HG03095 (cell line): ENCODE measurements around the gene HNRNPU.
"Not testable (repeated sequence)": the region's sequence is repeated elsewhere in the genome, so short reads cannot be mapped to it uniquely, and the experiment has no call there.

Experiments used
- ATAC-seq: cut with Tn5 transposase; IDR thresholded peaks from one replicate; pipeline ENCODE4 v1.9.1; 2021; ENCODE audit warnings: moderate library complexity; ENCODE audit not compliant: unreplicated experiment

Gene HNRNPU

DNA sequence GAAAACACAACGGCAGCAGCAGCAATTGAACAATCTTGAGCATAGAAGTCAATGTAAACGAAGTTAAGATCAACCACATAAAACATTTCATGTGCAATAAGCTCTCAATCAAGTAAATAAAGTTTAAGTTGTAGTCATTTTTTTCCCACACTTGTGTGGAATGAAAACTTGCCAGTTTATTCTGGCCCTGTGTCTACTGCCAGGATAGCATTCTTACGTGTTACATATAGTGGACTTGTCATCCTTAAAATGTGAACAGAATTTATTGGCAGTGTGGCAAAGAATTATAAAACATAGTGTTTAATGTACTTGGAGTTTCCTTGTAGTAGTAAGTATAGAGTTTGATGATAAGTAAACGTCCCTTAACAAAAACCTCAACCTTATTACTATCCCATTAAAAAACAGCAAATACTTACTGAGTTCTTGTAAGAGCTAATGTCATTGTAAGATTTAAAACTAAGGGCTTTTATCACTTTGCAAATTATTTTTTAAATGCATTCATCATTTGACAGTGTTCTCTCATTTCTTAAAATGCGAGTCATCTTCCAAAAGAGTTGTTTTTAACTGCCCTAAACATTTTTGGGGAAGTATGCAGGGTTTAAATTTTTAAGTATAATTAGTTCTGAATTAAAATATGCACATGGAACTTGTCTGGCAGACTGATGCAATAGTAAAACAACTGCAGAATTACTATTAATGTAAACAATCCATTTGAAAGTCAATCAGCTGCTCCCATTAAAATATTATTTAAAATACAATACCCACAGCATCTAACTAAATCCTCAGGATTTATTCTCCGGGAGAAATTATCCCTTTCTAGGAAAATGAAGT lies 21.0 kb downstream of the HNRNPU start:
- ATAC-seq: no peak

DNA sequence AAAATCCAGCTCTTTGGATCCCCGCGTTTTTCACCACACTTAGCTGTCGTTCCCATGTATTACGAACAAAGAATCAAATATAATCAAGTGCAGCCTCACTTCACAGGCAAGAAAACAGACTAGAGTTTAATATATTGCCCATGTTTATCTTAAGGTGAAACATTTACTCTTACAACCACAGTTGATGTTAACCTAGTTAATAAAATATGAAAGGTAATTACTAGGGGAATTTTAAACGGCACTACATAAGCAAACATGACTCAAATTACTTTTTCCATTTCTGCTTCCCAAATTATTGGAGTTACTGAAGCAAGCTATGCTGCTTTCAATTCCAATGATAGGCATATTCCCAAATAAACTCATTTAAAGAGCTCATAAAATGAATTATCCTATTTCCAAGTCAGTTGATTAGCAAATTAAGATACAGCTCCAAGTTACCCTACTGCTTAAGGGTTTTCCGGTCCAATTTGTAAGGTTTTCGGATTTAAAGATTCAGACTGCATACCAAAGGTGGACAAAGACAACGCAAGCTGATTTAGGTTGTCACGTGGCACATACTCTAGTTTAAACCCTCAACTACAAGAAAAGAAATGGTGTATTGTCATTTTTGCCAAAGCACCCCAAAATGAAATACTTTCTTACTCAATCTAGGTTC lies 22.9 kb downstream of the HNRNPU start:
- ATAC-seq: no peak

DNA sequence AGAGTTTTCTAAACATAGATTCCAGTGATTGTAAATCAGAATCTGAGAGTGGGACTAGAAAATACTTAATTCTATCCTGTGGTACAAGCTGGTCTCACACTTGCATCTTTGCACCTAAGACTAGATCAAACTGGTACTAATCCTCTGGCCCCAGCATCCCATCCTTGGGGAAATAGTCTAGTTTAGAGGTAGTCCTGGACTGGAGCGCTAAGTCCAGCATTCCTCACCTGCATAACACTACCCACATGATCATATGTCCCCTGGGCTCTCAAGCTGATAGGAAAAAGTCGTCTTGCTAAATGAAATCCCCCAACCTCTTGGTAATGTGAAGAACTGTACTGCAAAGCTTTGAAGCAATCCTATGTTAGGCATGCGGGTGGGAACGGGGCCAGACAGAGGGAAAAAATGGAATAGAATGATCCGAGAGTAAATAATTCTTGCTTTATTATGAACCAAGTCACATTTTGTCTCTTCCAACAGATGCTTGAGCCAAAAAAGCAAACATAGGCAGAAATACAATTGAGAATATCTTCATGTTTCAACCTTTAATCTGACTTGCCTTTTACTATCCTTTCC lies 24.0 kb downstream of the HNRNPU start:
- ATAC-seq: no peak

DNA sequence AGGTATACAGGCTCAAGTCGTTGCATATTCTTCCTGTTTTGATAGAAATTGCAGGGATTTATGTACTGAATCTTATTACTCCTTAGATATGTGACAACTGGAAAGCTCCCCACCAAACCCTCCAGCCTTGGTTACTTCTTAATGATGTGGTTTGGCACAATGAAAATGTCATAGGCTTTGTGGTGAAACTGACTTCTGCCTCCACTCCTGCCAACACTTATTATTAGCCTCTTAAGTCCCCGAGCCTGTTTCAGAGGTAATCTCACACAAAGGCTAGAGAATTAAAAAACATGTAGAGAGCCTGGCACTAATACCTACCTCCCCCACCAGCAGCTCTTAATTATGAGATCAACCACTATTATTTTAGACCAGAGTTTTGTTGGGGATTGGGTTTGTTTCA lies 24.7 kb downstream of the HNRNPU start:
- ATAC-seq: no peak

DNA sequence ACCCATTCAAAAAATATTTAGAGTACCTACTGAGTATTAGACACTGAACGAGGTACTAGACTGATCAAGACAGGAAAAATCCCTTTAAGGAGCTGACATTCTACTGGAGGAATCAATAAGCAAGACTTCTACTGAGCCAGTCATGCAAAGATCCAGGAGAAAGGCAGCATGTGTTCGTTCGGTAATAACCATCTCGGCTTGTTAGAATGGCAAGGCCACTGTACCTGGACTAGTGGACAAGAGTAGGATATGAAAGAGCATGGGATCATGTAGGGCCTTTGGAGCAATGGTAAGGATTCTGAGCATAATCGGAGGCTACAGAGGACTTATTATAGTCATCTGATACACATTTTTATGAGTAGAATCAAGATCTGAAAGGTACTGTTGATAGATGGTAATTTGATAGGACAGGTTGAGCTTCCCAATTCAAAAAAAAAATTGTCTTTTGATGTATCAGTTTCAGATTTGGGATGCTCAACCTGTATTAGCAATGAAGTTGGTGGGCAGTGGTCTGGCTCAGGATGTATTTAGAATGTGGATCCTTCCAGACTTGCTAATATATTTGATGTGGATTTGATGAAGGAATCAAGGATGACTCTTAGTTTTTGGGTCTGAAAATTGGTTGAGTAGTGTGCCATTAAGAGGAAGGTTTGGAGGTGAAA lies 26.6 kb downstream of the HNRNPU start:
- ATAC-seq: no peak

DNA sequence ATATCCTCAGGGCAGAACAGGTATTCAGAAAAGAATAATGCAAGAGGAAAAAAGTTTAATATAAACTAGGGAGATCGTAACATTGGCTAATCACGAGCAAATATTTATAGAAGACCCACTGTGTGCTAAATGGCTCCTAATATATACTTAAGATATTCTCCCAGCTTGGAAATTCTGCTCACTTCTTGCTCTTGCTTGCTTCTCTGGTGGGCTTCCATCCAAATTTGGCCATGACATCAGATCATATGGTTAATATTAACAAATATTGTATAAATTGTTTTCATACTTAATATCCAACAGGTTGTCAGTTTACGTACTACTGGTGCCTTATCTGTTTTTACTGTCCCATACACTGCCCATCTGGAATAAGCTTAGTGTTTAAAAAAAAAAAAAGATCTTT lies 27.8 kb downstream of the HNRNPU start:
- ATAC-seq: no peak

DNA sequence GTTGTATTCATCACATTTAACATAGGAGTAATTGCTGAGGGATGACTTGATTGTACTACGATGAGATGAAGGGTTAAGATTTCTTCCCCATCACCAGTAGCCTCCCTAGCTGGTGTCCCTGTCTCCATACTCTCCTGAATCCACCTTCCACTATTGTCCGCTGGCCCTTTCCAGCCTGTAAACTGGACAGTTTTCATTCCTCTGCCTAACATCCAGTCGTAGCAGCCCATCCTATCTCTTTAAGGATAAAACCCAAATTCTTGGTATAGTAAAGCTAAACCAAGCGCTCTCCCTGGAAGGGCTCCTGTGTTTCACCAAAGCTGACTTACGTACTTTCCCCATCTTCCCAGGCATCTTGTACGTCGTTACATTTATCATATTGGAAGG lies 28.2 kb downstream of the HNRNPU start:
- ATAC-seq: no peak

DNA sequence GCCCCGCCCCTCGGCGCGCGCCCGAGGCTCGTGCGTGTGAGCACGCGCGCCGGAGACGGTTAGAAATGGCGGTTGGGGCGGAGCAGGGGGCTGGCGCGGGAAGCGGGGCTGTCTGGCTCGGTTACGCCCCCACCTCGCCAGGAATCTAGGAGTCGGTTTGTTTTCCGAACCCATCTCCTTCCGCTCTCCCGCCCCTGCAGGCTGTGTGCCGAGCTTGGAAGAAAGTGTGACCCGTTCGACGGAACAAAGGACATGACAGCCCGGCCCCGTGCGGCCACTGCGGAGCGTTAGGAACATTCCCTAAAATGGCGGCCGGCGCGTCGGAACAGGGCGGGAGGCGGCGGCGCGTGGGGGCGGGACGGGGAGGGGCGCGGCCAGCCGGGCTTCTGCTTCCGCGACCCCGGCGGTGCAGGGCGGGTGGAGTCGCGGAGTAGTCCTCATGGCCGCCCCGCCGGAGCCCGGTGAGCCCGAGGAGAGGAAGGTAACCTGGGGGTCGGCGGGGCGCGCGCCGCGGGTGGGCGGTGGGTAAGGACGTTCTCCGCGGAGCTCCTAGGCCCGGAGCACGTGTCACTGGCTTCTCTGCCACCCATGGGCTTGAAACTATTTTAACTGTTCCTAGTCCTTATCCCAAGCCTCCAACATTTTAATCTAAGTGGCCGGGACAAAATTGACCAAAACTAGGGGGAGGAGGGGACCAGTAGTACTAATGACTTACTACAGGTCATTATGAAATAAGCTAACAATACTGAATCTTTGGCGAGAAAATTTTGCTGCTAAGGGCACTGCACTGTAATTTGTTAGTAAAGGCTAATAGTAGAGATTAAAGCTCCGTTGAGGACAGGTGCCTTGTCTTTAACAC lies 28.8 kb downstream of the HNRNPU start, which contains the start of gene COX20:
Gene COX20, plus strand, starts transcription at position 383 of the 859 bp plus-strand sequence. Its CDS starts 57 bp downstream, at position 440.
- peak; percentile 55 for ATAC-seq

DNA sequence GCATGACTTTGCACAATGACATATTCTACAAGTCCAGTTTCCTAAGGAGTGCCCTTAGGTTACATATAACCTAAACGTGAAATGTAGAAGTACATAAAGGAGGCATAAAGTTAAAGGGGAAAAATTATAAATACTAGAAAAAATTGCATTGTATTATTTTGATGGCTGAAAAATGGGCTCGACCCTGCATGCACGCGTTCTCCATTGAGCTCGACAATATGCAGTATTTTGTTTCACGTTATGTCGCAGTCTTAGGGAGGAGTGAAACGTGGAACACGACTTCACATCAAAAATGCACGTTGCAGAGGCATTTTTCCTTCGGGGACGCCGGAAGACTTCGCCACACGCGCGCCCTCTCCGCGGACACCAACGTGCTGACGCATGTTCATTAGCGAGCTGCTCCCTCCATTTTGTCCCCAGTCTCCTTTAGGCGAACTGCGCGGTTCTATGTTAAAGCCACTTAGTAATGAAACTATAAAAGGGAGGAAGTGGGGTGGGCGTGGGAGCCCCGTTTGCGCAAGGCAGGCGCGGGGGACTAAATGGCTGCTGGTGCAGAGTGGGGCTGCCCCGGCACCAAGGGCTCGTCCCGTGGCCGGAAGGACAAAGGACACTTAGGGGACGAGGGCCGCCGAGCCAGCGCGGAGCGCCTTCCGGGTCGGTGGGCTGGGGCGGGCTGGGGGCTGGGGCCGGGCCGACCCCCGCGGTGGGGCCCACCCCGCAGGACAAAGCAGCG lies 29.6 kb downstream of the HNRNPU start:
- peak; percentile 61 for ATAC-seq

DNA sequence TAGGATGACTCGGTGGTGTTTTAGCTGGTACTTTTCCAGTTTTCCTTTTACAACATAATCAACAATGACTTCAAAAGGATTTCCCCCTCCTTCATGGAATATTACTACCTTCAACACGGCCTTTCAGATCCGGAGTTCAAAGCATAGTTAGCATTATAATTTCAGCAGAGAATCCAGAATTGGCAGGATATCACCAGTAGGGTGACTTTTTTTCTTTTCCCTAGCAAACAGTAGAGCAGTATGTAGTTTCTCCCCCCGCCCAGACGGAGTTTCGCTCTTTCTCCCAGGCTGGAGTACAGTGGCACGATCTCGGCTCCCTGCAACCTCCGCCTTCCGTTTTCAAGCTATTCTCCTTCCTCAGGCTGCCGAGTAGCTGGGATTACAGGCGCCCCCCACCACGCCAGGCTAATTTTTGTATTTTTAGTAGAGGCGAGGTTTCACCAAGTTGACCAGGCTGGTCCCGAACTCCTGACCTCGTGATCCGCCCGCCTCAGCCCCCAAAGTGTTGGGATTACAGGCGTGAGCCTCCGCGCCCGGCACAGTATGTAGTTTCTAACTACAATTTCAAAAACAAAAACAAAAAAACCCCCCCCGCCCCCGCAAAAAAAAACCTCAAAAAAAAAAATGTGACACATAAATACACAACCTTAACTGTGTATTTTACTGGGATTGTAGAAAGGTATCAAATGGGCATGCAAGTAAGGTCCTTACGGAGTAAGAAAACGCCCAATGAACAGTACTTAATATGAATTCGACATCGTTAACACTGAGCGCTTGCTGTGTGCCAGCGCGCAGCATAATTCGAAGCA lies 30.4 kb downstream of the HNRNPU start:
- ATAC-seq: peak; percentile 3

DNA sequence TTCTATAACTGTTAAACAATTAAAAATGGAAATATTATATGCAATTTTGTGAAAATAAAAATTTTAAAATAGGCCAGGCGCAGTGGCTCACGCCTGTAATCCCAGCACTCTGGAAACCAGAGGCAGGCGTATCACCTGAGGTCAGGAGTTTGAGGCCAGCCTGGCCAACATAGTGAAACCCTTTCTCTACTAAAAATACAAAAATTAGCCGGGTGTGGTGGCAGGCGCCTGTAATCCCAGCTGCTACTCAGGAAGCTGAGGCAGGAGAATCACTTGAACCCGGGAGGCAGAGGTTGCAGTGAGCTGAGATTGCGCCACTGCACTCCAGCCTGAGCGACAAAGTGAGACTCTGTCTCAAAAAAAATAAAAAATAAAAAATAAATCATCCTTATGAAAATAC lies 31.1 kb downstream of the HNRNPU start:
- not testable (repeated sequence) for ATAC-seq

DNA sequence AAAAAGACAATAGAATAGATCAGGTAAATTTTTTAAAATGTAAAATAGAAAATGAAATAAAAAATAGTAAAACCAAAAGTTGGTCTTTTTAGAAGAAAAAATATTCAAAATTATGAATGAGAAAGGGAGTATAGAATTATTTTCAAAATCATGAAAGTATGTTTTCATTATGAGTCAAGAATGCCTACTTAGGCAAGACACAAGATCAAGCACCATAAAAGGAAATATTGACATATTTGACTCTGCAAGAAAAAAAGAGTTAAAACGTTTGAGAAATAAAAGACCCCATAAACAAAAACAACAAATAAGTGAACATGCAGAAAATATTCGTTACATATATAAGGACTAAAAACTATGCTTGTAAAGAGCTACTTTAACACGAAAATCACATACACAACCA lies 33.7 kb downstream of the HNRNPU start:
- no peak for ATAC-seq

DNA sequence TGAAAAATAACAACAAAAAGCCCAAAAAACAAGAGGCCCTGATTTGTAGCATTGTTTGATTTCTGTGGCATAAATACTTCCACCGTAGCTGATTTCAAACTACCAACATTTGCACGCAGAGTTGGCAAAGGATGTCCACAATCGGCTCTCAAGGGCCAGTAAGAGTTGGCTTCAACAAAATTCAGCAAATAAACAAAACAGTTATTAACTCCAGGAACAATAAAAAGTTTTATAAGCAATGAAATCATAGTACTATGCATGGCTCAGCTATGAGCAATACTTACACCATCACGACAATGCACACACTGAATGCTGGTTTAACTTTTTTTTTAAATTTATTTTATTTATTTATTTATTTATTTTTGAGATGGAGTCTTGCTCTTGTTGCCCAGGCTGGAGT lies 37.6 kb downstream of the HNRNPU start:
- ATAC-seq: no peak

DNA sequence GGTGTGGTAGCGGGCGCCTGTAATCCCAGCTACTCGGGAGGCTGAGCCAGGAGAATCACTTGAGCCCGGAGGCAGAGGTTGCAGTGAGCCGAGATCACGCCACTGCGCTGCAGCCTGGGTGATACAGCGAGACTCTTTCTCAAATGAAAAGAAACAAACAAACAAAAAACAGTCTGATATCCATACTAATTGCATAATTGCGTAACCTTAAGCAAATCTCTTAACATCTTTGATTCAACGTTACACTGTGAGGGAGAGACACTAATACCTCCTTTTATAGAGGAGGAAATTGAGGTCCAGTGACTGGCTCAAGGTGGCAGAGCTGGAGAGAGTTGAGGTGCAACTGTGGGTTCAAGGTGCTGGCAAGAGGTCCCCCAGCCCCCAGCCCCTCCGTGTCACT lies 41.5 kb downstream of the HNRNPU start:
- no peak for ATAC-seq

DNA sequence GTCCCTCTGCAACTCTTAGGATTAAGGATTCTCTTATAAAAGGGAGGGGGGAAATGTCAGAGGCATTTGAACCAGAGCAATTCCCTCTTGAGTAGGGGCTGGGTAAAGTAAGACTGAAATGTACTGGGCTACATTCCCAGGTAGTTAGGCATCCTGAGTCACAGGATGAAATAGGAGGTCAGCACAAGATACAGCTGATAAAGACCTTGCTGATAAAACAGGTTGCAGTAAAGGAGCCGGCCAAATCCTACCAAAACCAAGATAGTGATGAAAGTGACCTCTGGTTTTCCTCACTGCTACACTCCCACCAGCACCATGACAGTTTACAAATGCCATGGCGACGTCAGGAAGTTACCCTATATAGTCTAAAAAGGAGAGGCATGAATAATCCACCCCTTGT lies 43.2 kb downstream of the HNRNPU start:
- no peak for ATAC-seq

DNA sequence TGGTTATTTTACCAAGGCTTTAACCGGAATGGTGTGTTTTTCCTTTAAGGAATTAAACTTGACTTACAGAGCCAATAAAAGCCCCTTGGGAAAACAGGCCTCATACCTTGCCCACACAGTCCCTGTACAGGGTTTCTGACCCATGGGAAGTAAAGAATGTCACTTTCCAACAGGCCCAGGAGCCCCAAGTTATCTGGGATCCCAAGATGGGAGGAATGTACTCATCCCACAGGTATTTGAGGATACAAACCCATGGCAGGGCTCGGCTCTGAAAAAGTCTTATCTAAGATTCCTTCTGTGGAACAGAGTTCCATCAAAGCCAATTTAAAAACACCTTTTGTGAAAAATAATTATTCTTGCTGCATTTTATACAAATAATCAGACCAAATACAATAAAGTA lies 44.2 kb downstream of the HNRNPU start:
- no peak for ATAC-seq

DNA sequence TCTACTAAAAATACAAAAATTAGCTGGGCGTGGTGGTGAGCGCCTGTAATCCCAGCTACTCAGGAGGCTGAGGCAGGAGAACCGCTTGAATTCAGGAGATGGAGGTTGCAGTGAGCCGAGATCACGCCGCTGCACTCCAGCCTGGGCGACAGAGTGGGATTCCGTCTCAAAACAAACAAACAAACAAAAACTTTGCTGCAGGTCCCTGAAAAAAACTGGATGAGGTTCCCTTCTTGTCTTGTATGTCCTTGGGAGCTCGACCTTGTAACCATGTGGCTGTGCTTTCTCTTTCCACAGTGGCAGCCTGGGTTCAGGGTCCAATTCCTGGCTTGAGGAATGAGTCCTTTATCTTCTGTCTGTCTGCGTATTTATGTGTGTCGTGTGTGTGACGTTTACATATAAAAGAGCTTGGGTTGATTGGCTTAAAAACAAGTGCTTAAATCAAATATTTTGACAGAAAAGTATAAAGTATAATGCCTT lies 46.9 kb downstream of the HNRNPU start:
- ATAC-seq: no peak

DNA sequence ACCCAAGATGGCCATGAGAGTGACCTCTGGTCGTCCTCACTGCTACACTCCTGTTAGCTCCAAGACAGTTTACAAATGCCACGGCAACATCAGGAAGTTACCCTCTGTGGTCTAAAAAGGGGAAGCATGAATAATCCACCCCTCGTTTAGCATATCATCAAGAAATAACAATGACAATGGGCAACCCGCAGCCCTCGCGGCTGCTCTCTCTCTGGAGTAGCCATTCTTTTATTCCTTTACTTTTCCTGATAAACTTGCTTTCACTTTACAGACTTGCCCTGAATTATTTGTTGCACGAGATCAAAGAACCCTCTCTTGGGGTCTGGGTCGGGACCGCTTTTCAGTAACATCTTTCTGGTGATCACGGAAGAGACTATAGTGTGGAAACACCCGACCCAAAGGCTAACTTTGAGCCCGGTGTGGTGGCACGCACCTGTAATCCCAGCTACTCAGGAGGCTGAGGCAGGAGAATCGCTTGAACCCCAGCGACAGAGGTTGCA lies 48.7 kb downstream of the HNRNPU start:
- ATAC-seq: no peak

DNA sequence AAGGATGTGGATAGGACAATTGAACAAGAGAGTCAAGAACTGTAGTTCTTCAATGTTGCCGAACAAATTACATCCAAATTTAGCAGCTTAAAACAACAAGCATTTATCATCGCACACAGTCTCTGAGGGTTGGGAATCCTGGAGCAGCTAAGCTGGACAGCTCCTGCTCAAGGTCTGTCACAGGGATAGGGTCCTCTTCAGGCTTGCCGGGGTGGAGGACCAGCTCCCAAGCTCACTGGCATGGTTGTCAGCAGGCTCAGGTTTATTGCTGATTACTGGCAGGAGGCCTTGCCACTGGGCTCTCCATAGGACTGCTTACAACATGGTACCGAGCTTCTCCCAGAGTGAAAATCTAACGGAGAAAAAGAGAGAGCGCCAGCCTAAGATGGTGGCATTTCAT lies 51.0 kb downstream of the HNRNPU start:
- no peak for ATAC-seq
